ENCODE measurements around the gene KRT27. TPM values are rescaled to one million over a fixed set of nuclear protein-coding genes. Genes with fewer than 3 reads are reported as not detected.
A peak's percentile ranks its signal among the peaks of the same experiment; 100 is the strongest.

KRT27 gene
- total RNA-seq, 4 donors from 2014 or later: not detected

GRCh38 chr17:40820228-40820838 is 38.0 kb upstream of the KRT27 start:
- H3K9me3 ChIP-seq: no peaks in the 10 kb centered on the region
- intact Hi-C loops (cut with DNase I): no loop called here
- TF ChIP-seq EP300 (IDR thresholded peaks at IDR 0.05) (no peak), POLR2A (IDR thresholded peaks at IDR 0.05; ENCODE audit: low read depth) (no peak), CTCF (IDR thresholded peaks at IDR 0.05) (no peak), POLR2AphosphoS5 (IDR thresholded peaks at IDR 0.05) (no peak)
- no peak overlapping the region for H3K4me3 ChIP-seq
- WGBS: 93% methylated on average over 9 of the region's 9 CpGs
- H3K27me3 ChIP-seq: no peaks in the 10 kb centered on the region
- no peak for DNase-seq (ENCODE audit: extremely low spot score)
- H3K36me3 ChIP-seq: peaks cover 0 to 17% (median 6%) of the 10 kb centered on the region in 4 donors
- H3K4me1 ChIP-seq: peaks cover 12 to 21% (median 18%) of the 10 kb centered on the region in 4 donors
- H3K27ac ChIP-seq (replicated peaks in 1 of 4): no peak overlapping the region

- 60% methylated on average over 9 of the region's 9 CpGs for WGBS
- H3K27me3 ChIP-seq: no peaks in the 10 kb centered on the region
- intact Hi-C loops (cut with DNase I): no loop called here
- TF ChIP-seq POLR2AphosphoS5 (IDR thresholded peaks at IDR 0.05) (peak in 1 of 2 donors; percentile 8), CTCF (IDR thresholded peaks at IDR 0.05) (no peak)
- peak overlapping the region; percentile 76 to 94 (median 82) for H3K4me3 ChIP-seq
- H3K36me3 ChIP-seq: peaks cover 0 to 17% (median 6%) of the 10 kb centered on the region in 4 donors
- peak overlapping the region; percentile 87 to 91 (median 89) for H3K27ac ChIP-seq (replicated peaks in 1 of 4)
- no peaks in the 10 kb centered on the region for H3K9me3 ChIP-seq
- DNase-seq (ENCODE audit: extremely low spot score): no peak
- H3K4me1 ChIP-seq: peaks cover 12 to 21% (median 18%) of the 10 kb centered on the region in 4 donors
These were observed 37.3 kb upstream of the KRT27 start for GRCh38 chr17:40819528-40820125.

- no peak for DNase-seq (ENCODE audit: extremely low spot score)
- Histone ChIP-seq H3K27ac (replicated peaks in 1 of 4) (peak overlapping the region; percentile 87 to 91 (median 89)), H3K4me3 (peak overlapping the region; percentile 76 to 94 (median 82)), H3K9me3 (no peaks in the 10 kb centered on the region), H3K27me3 (no peaks in the 10 kb centered on the region), H3K36me3 (peaks cover 0 to 17% (median 6%) of the 10 kb centered on the region in 4 donors), H3K4me1 (peaks cover 12 to 21% (median 18%) of the 10 kb centered on the region in 4 donors)
- TF ChIP-seq POLR2AphosphoS5 (IDR thresholded peaks at IDR 0.05) (peak; percentile 34 to 41), POLR2A (IDR thresholded peaks at IDR 0.05; ENCODE audit: low read depth) (no peak), CTCF (IDR thresholded peaks at IDR 0.05) (peak in 1 of 3 experiments; percentile 8), EP300 (IDR thresholded peaks at IDR 0.05) (no peak)
- 2% methylated on average over 42 of the region's 73 CpGs for WGBS
- intact Hi-C loops (cut with DNase I): no loop called here
These were observed 36.6 kb upstream of the KRT27 start for GRCh38 chr17:40818733-40819527.

GRCh38 chr17:40818343-40818732 is 36.0 kb upstream of the KRT27 start:
- Histone ChIP-seq H3K36me3 (peaks cover 0 to 17% (median 6%) of the 10 kb centered on the region in 4 donors), H3K9me3 (no peaks in the 10 kb centered on the region), H3K27ac (replicated peaks in 1 of 4) (peak overlapping the region; percentile 87 to 91 (median 89)), H3K4me3 (peak overlapping the region; percentile 76 to 94 (median 82)), H3K4me1 (peaks cover 12 to 21% (median 18%) of the 10 kb centered on the region in 4 donors), H3K27me3 (no peaks in the 10 kb centered on the region)
- DNase-seq (ENCODE audit: extremely low spot score): no peak
- intact Hi-C loops (cut with DNase I): no loop called here
- TF ChIP-seq CTCF (IDR thresholded peaks at IDR 0.05): no peak
- no peak for TF ChIP-seq POLR2A (IDR thresholded peaks at IDR 0.05; ENCODE audit: low read depth)
- no peak for TF ChIP-seq POLR2AphosphoS5 (IDR thresholded peaks at IDR 0.05)
- TF ChIP-seq EP300 (IDR thresholded peaks at IDR 0.05): no peak
- WGBS: 29% methylated on average over 7 of the region's 7 CpGs

All from esophagus muscularis mucosa (tissue), 4 donors.